ENCODE data around the gene TSPAN5.

The TSPAN5 gene

GRCh38 chr4:98673978-98674377 lies 15.6 kb upstream of the TSPAN5 start:
- no peak overlapping the region for H3K4me3 ChIP-seq (ENCODE audit: low read length)
- DNase-seq (ENCODE audit: low read depth): no peak
- TF ChIP-seq CTCF (conservative IDR thresholded peaks at IDR 0.05; ENCODE audit: low read length): no peak

GRCh38 chr4:98673288-98673644 lies 14.9 kb upstream of the TSPAN5 start:
- TF ChIP-seq CTCF (conservative IDR thresholded peaks at IDR 0.05; ENCODE audit: low read length): no peak
- no peak for DNase-seq (ENCODE audit: low read depth)
- H3K4me3 ChIP-seq (ENCODE audit: low read length): no peak overlapping the region

- TF ChIP-seq CTCF (conservative IDR thresholded peaks at IDR 0.05; ENCODE audit: low read length): no peak; the same call in 1 of the 2 replicates
- no peak overlapping the region for H3K4me3 ChIP-seq (ENCODE audit: low read length)
- DNase-seq (ENCODE audit: low read depth): no peak
Measured at GRCh38 chr4:98672583-98673287, 14.3 kb upstream of the TSPAN5 start.

GRCh38 chr4:98671131-98671530 lies 12.7 kb upstream of the TSPAN5 start:
- DNase-seq (ENCODE audit: low read depth): no peak
- TF ChIP-seq CTCF (conservative IDR thresholded peaks at IDR 0.05; ENCODE audit: low read length): no peak
- H3K4me3 ChIP-seq (ENCODE audit: low read length): no peak overlapping the region

- TF ChIP-seq CTCF (conservative IDR thresholded peaks at IDR 0.05; ENCODE audit: low read length): no peak
- DNase-seq (ENCODE audit: low read depth): no peak
- no peak overlapping the region for H3K4me3 ChIP-seq (ENCODE audit: low read length)
Measured at GRCh38 chr4:98670186-98670585, 11.8 kb upstream of the TSPAN5 start.

- TF ChIP-seq CTCF (conservative IDR thresholded peaks at IDR 0.05; ENCODE audit: low read length): no peak
- no peak overlapping the region for H3K4me3 ChIP-seq (ENCODE audit: low read length)
- DNase-seq (ENCODE audit: low read depth): no peak
Measured at GRCh38 chr4:98669577-98669976, 11.2 kb upstream of the TSPAN5 start.

GRCh38 chr4:98664959-98665358 lies 6.5 kb upstream of the TSPAN5 start:
- H3K4me3 ChIP-seq (ENCODE audit: low read length): no peak overlapping the region
- DNase-seq (ENCODE audit: low read depth): no peak
- TF ChIP-seq CTCF (conservative IDR thresholded peaks at IDR 0.05; ENCODE audit: low read length): no peak

Measured in AG10803 (cell line).